GM21529 (cell line): ENCODE measurements around the gene MYO1C.
A peak's percentile ranks its signal among the peaks of the same experiment; 100 is the strongest.
"Not testable (repeated sequence)": the region's sequence is repeated elsewhere in the genome, so short reads cannot be mapped to it uniquely, and the experiment has no call there.

ENCODE experiments used
- ATAC-seq: cut with Tn5 transposase; IDR thresholded peaks from one replicate; pipeline ENCODE4 v1.9.1; 2021; ENCODE audit not compliant: unreplicated experiment

MYO1C gene

GRCh38 chr17:1492249-1493206 lies at the start of gene MYO1C:
Gene MYO1C, minus strand, starts transcription at chr17:1492686. Its CDS starts 199 bp downstream, at chr17:1492487.
- no peak for ATAC-seq

GRCh38 chr17:1541367-1541904 lies 49.0 kb upstream of the MYO1C start:
- no peak for ATAC-seq

- no peak for ATAC-seq
Observed at GRCh38 chr17:1539811-1540210, 47.3 kb upstream of the MYO1C start.

GRCh38 chr17:1535737-1536136 lies 43.3 kb upstream of the MYO1C start:
- no peak for ATAC-seq

- no peak for ATAC-seq
Observed at GRCh38 chr17:1533661-1534325, 41.3 kb upstream of the MYO1C start.

GRCh38 chr17:1532836-1533602 lies 40.5 kb upstream of the MYO1C start:
- no peak for ATAC-seq

- no peak for ATAC-seq
Observed at GRCh38 chr17:1529863-1530262, 37.4 kb upstream of the MYO1C start.

GRCh38 chr17:1526876-1527275 lies 34.4 kb upstream of the MYO1C start:
- ATAC-seq, result not testable (repeated sequence)

GRCh38 chr17:1522626-1523025 lies 30.1 kb upstream of the MYO1C start:
- no peak for ATAC-seq

- ATAC-seq, result no peak
Observed at GRCh38 chr17:1521086-1521640, 28.7 kb upstream of the MYO1C start.

- no peak for ATAC-seq
Observed at GRCh38 chr17:1519678-1520077, 27.2 kb upstream of the MYO1C start.

GRCh38 chr17:1518410-1518809 lies 25.9 kb upstream of the MYO1C start:
- ATAC-seq, result no peak

- peak; percentile 83 for ATAC-seq
Observed at GRCh38 chr17:1516388-1517161, 24.1 kb upstream of the MYO1C start, which contains the start of gene INPP5K. Gene INPP5K, minus strand, starts transcription at chr17:1516612. Its CDS starts 113 bp downstream, at chr17:1516499.

- peak; percentile 32 for ATAC-seq
Observed at GRCh38 chr17:1515640-1516387, 23.3 kb upstream of the MYO1C start.

- ATAC-seq, result no peak
Observed at GRCh38 chr17:1512351-1512750, 19.9 kb upstream of the MYO1C start.

GRCh38 chr17:1511756-1512321 lies 19.4 kb upstream of the MYO1C start:
- ATAC-seq, result no peak

- ATAC-seq, result no peak
Observed at GRCh38 chr17:1511290-1511689, 18.8 kb upstream of the MYO1C start.

GRCh38 chr17:1509290-1509881 lies 16.9 kb upstream of the MYO1C start:
- no peak for ATAC-seq
